Stomach (tissue), 4 donors: ENCODE results near the gene PHACTR3.

Source experiments
- CTCF ChIP-seq, 7 experiments: fragments of 450-650 bp in 4 of 7; fragments of 200-600 bp in 3 of 7; sonication (generic) in 3 of 7; IDR thresholded peaks; one replicate each; pipeline ENCODE4 v1.5.1; 2016 to 2019; ENCODE audit warnings: antibody characterized with exemption in 7 of 7, control low read depth in 2 of 7, mild to moderate bottlenecking in 1 of 7
- POLR2A ChIP-seq, 4 donors: fragments of 450-650 bp; IDR thresholded peaks; one replicate each; pipeline ENCODE4 v1.6.1; 2016; ENCODE audit warnings: antibody characterized with exemption in 4 of 4, control low read depth in 2 of 4, mild to moderate bottlenecking in 1 of 4, moderate library complexity in 1 of 4

- TF ChIP-seq CTCF (IDR thresholded peaks at IDR 0.05) (no peak), POLR2A (IDR thresholded peaks at IDR 0.05) (no peak)
These were observed 226.3 kb downstream of the PHACTR3 start for GRCh38 chr20:59830665-59831023.
